Right lobe of liver (tissue), 4 donors: ENCODE measurements around the gene DCST1.

Source experiments
- POLR2A ChIP-seq: fragments of 450-650 bp; IDR thresholded peaks from one replicate; pipeline ENCODE4 v1.6.1; 2017; ENCODE audit warnings: antibody characterized with exemption, mild to moderate bottlenecking
- TF ChIP-seq, protein P1 (sequence below), 4 donors: fragments of 200-600 bp in 3 of 4; fragments of 450-650 bp in 1 of 4; IDR thresholded peaks; one replicate each; pipeline versions ENCODE4 v1.5.1 to v1.8.0; 2016 to 2022; ENCODE audit warnings: antibody characterized with exemption in 4 of 4, mild to moderate bottlenecking in 2 of 4
- donor health status: DM: no; HTN: no; CAD: no.
- donor health status: DM: no; HTN: no; CAD: no.
- donor health status: DM: no; HTN: yes; CAD: no.

DNA sequence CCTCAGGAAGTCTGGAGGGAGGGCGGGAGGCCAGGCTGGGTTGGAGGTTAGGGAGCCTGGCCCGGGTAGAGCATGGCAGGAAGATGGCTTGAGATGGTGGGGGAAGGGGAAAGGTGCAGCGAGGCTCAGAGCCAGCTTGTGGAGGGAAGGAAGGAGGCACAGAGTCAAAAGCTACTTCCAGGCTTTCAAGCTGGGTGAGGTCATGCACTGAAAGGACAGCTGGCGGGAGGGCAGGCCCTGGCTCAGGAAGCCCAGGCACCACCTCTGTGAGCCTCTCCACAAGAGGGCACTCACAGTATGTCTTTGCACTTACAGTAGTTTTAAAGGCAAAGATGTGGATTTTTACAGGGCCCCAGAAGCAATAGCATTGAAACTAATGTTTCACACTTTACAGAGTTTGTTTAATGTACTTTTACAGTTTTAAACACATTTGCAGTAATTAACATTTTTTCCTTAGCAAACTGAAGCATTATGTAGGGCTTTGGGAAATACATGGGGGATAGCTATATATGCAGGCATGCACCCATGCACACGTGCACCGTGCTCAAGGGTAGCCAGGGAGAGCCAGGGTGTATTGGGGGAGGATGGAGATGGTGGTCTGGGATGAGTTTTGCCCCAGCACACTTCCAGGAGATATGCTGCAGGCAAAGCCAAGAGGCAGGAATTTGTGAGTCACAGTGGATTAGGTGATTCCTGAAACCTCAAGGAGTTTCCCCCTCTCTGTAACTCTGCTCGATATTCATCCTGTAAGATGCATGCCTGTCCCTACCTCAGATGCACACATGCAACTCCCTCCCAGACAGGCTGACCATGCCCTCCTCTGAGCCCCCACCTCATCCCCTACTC is 11.4 kb downstream of the DCST1 start:
- TF ChIP-seq, protein P1, sequence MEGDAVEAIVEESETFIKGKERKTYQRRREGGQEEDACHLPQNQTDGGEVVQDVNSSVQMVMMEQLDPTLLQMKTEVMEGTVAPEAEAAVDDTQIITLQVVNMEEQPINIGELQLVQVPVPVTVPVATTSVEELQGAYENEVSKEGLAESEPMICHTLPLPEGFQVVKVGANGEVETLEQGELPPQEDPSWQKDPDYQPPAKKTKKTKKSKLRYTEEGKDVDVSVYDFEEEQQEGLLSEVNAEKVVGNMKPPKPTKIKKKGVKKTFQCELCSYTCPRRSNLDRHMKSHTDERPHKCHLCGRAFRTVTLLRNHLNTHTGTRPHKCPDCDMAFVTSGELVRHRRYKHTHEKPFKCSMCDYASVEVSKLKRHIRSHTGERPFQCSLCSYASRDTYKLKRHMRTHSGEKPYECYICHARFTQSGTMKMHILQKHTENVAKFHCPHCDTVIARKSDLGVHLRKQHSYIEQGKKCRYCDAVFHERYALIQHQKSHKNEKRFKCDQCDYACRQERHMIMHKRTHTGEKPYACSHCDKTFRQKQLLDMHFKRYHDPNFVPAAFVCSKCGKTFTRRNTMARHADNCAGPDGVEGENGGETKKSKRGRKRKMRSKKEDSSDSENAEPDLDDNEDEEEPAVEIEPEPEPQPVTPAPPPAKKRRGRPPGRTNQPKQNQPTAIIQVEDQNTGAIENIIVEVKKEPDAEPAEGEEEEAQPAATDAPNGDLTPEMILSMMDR (IDR thresholded peaks at IDR 0.05) = peak; percentile 75 to 88 (median 86)
- TF ChIP-seq POLR2A = no peak
